Superior temporal gyrus (tissue), 1 donor: ENCODE measurements around the gene SMG6.

Source experiments
- DNase-seq: peaks from one replicate; pipeline ENCODE4 v3.0.0-alpha.2; 2016; ENCODE audit errors: extremely low spot score

The SMG6 gene

GRCh38 chr17:2076087-2076984 is 227.2 kb downstream of the SMG6 start:
- no peak for DNase-seq

GRCh38 chr17:2075336-2076086 is 228.1 kb downstream of the SMG6 start:
- DNase-seq = no peak

GRCh38 chr17:2074919-2075318 is 228.7 kb downstream of the SMG6 start:
- DNase-seq = no peak

DNA sequence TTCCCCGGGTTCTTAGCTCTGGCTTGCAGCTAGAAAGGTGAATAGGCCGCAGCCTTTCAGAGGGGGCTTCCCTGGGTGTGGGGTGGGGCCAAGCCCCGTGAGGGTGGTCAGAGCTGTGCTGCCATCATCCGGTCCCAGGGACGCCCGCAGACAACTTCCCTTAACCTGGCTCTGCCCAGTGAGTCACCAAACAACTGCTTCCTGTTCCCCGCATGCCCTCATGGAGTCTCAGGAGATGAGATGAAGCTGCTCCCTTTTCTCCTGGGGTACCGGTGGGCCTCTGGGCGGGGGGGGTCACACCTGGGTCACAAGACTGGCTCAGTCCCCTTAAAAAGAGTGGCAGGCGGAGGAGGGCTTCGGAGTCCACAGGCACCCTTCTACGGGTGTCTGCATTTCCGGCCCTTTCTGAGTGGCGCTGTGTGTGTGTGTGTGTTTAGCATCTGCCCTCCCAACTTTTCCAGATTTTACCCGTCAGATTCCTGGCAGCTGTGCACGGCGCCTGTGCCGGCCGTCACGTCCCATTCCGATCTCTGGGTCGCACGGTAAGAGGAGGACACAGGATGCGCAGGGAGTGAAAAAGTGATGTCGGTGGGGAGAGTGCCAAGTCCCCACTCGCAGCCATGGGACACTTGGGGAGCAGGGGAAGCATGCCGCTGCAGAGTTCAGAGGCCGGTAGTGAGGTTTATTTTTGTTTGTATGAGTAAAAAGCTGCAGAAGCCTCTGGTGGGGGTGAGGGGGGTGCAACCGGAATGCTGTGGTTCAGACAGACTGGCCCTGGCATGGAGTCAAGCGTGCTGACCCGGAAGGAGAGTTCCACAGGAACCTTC is 231.9 kb downstream of the SMG6 start:
- no peak for DNase-seq

- DNase-seq = no peak
Measured at GRCh38 chr17:2071024-2071385, 232.6 kb downstream of the SMG6 start.

GRCh38 chr17:2070241-2071023 is 233.2 kb downstream of the SMG6 start:
- no peak for DNase-seq

DNA sequence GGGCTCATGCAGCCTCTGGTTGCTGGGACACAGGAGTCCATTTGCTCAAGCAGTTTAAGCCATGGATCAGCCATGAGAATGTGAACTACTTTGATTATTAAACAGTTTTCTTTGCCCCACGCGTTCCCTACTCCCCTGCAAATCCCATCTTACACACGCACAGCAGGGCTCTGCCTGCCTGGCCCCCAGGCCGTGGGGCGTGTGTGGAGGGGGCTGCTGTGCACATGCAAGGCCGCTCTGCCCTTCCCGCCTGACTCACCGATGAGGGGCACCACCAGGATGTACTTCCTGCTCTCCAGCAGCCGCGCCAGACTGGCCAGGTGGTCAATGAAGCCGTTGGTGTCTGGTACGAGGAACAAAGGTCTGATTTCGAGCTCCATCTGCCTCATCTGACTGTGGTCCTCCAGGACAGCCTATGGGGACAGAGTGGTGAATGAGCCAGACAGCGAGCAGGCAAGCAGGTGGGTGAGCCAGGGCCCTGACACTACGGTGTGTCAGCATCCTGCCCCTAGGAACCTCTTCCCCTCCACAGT is 235.0 kb downstream of the SMG6 start:
- DNase-seq = no peak

- DNase-seq = no peak
Measured at GRCh38 chr17:2068031-2068518, 235.5 kb downstream of the SMG6 start.

- no peak for DNase-seq
Measured at GRCh38 chr17:2067608-2068024, 236.0 kb downstream of the SMG6 start.

DNA sequence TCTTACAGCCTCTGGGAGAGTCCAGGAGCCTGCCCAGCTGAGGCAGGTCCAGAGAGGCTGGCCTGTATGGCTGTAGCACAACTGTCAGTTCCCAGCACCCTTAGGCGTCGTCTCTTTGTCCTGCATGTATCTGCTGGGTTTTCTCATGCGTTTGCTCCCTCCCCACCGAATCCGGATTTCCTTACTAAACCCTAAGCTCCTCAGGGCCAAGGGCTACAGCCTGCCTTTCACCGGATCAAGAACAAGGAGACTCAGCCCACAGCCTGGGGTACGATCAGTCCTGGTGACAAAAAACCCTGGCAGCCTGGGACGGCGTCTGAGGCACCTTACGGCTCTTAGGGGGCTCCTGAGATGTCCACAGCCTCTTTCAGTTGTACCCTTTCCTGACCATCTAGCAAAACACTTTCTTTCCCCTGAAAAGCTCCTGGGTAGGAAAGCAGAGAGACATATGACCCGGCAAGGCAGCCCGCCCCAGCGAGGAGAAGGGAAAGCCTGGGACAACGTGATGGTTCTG is 236.5 kb downstream of the SMG6 start:
- DNase-seq = no peak

- no peak for DNase-seq
Measured at GRCh38 chr17:2065949-2066400, 237.6 kb downstream of the SMG6 start.

DNA sequence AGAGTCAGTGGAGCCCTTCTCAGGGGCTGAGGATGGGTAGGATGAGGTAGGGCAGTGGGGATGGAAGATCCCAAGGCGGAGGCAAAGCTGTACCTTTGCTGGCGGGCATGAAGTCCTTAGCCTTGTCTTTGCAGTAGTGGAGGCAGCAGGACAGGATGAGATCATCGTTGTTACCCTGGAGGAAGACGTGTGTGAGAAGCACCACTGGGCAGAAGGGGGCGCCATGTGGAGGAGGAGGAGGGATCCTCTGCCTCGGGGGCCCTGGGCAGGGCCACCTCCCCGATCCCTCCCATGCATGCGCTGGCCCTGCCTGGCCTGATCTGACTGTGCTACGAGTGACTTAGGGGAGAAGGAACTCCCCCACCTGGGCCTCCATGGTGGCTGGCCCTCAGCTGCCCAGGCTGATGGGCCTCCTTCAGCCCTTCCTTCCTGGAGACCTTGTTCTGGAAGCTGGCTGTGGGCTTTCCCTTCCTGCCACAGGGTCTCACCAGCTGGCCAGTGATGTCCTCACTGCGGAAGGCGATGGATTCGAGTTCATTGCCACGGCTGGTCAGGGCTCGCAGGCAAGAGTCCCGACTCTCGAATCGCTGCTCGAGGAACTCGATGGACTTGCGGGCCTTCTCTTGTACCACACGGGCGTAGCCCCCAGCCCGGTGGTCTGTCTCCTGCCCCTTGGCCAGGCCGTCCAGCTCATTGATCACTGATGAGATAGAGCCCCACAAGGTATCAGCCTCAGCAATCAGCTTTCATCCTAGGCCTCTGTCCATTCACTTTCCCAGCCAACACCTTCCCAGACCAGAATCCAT is 238.4 kb downstream of the SMG6 start:
- no peak for DNase-seq

DNA sequence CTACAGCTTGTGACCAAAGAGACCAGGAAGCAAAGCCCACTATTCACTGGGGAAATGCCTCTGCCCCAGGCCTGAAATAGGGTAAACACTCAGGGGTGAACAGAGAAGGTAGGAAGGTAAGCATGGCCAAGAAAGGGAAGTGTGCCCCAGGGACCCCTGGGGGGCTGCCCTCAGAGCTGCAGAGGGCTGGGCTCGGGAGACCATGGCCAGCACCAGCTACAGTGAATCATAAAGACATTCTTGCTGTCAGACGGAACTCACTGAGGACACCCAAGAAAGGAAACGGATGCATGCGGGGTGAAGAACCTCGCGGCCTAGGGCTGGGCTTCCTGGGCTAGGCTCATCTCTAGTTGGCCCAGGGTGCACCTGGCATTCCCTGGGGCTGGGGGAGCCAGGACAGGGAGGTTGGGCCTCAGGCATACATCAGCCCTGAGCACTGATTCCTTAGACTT is 239.0 kb downstream of the SMG6 start:
- no peak for DNase-seq

- no peak for DNase-seq
Measured at GRCh38 chr17:2064147-2064489, 239.5 kb downstream of the SMG6 start.

- no peak for DNase-seq
Measured at GRCh38 chr17:2063261-2064146, 240.1 kb downstream of the SMG6 start.

- DNase-seq = no peak
Measured at GRCh38 chr17:2062571-2063183, 240.9 kb downstream of the SMG6 start.

DNA sequence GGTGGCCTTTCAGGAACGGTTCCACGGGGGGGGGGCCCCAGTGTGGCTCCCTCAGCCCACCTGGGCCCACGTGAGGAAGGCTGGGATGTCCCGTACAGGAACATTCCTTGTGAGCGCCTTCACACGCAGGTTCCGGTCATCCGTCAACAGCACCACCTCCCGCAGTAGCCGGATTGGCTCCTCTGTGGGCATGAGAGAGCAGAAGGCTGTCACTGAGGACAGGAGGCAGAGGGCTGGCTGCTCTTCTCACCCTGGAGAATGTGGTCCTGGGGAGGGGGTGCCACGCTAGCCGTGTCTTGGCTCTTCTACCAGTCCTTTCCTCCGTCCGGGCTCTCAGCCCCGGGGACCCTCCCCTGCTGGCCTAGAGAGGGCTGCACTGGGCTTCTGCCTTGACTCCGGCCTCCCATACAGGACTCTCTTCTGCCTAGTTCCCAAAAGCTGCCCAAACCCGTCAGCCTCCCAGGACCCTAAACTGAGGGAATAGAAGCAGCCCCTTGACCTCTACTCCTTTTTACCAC is 242.1 kb downstream of the SMG6 start:
- no peak for DNase-seq
